ENCODE measurements around the gene MAP3K12. TPM values are rescaled to one million over a fixed set of nuclear protein-coding genes. Genes with fewer than 3 reads are reported as not detected.
"Not testable (repeated sequence)": the region's sequence is repeated elsewhere in the genome, so short reads cannot be mapped to it uniquely, and the experiment has no call there.

Gene MAP3K12
- total RNA-seq, 1 donor = 4.6 TPM

DNA sequence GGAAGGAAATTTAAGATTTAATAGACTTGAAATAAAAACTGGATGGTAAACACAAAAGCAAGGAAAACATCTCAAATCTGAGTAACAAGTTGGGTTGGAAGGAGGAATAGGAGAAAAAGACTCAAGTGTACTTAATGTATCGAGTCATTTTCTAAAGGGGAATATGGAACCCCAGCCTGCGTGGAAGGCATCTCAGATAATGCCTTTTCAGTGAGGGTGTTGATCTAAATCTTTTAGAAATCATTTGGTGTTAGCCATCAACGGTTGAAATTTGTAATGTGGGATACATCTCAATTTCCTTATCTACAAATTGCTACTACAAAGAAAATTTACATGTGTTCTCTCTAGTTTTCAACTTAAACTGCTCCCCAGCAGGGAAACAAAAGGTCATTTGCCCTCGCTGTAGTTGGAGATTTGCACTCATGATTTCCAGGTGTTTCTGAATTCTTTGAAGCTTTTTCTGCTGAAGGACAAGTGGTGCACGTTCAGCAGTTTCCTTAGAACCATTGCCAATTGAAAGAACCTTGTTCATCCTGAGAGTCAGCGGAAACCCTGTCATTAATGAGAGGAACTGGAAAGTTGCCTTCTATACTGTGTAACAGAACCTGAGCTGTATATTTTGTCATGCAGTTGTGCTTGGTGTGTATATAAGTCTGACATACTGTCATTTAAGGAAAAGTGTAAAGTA is 45.2 kb downstream of the MAP3K12 start:
- Histone ChIP-seq H3K4me3 (ENCODE audit: low read length) (no peak overlapping the region), H3K27me3 (ENCODE audit: insufficient read depth, low read length) (no peaks in the 10 kb centered on the region), H3K4me1 (ENCODE audit: insufficient read depth, low read length) (peaks cover 20% of the 10 kb centered on the region), H3K9me3 (ENCODE audit: low read depth, low read length) (no peaks in the 10 kb centered on the region)

DNA sequence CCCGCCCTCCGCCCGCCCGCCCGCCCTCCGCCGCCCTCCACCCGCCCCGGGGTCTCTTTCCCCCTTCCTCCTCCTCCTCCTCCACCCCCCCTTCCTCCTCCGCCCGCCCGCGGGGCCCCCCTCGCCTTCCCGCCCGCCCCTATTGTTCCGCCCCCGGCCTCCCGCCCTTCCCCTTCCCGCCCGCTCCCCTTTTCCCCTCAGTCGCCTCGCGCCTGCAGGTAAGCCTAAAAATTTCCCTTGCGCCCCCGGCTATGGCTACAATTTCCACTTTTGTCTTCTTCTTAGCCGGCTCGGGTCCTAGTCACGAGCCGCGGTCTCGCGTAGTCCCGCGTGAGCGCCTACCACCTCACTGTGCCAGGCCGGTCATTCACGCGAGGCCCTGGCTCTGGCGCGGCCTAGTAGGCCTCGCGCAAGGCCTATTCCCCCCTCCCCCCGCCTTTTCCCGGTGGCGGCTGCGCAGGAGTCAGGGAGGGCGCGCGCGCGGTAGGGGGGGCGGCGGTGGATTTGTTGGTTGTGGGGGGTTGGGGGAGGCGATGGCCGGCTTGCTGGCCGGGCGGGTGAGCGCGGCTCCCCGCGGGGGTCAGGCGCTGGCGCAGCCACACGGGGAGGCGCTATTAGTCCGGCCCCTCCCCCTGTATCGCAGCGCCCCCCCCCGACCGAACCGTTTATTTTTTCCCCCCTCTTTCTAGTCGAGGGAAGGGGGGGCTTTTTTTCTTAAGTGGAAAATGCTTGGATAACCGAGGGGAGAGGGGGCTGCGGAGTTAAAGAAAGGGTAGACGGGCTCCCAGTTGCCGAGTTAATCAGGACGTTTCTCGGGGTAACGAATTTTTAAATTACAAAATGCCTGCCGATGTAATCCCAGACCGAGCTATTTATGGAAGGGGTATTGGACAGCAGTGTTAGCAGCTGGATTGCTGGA is 46.8 kb downstream of the MAP3K12 start:
- Histone ChIP-seq H3K9me3 (ENCODE audit: low read depth, low read length) (no peaks in the 10 kb centered on the region), H3K4me3 (ENCODE audit: low read length) (peak overlapping the region; percentile 75), H3K27me3 (ENCODE audit: insufficient read depth, low read length) (no peaks in the 10 kb centered on the region), H3K4me1 (ENCODE audit: insufficient read depth, low read length) (peaks cover 20% of the 10 kb centered on the region)

DNA sequence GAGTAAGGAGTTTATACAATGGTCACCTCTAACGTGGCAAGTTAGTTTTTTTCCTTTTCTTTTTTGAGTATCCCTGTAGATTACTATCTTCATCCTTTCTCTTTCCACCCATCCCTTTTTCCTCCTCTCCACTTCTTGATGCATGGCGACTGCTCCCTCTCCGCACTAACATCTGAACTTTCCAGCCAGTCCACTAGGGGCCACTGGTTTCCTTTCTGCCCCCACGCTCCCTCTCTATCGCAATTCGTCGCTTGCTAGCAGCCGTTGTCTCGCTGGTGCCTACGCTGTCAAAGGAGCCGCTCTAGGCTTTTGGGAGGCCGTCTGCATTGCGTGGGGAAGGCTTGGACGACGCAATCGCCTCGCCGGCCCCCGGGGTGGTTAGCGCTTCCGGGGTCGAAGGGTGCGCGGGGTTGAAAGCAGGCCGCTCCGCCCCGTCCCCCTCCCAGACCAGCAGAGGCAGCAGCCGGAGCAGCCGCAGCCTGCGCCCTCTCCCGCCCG is 47.5 kb downstream of the MAP3K12 start, which contains the start of gene PCBP2:
PCBP2 (plus strand) TSS at position 442 of the 498 bp plus-strand sequence. CDS start 2,699 bp downstream, outside the sequence.
- Histone ChIP-seq H3K4me3 (ENCODE audit: low read length) (peak within 1 kb of the TSS; percentile 75), H3K4me1 (ENCODE audit: insufficient read depth, low read length) (peaks cover 20% of the 10 kb centered on the region), H3K9me3 (ENCODE audit: low read depth, low read length) (no peaks in the 10 kb centered on the region), H3K27me3 (ENCODE audit: insufficient read depth, low read length) (no peaks in the 10 kb centered on the region)

DNA sequence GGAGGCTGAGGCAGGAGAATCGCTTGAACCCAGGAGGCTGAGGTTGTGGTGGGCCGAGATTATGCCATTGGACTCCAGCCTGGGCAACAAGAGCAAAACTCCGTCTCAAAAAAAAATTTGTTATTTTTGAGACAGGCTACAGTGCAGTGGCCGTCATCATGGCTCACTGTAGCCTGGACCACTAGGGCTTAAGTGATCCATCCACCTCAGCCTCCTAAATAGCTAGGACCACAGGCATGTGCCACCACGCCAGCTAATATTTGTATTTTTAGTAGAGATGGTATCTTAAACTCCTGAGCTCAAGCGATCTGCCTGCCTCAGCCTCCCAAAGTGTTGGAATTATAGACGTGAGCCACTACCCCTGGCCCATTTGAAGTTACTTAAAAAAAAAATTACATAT is 48.3 kb downstream of the MAP3K12 start:
- Histone ChIP-seq H3K4me1 (ENCODE audit: insufficient read depth, low read length) (peaks cover 21% of the 10 kb centered on the region), H3K27me3 (ENCODE audit: insufficient read depth, low read length) (no peaks in the 10 kb centered on the region), H3K9me3 (ENCODE audit: low read depth, low read length) (no peaks in the 10 kb centered on the region), H3K4me3 (ENCODE audit: low read length) (no peak overlapping the region)

DNA sequence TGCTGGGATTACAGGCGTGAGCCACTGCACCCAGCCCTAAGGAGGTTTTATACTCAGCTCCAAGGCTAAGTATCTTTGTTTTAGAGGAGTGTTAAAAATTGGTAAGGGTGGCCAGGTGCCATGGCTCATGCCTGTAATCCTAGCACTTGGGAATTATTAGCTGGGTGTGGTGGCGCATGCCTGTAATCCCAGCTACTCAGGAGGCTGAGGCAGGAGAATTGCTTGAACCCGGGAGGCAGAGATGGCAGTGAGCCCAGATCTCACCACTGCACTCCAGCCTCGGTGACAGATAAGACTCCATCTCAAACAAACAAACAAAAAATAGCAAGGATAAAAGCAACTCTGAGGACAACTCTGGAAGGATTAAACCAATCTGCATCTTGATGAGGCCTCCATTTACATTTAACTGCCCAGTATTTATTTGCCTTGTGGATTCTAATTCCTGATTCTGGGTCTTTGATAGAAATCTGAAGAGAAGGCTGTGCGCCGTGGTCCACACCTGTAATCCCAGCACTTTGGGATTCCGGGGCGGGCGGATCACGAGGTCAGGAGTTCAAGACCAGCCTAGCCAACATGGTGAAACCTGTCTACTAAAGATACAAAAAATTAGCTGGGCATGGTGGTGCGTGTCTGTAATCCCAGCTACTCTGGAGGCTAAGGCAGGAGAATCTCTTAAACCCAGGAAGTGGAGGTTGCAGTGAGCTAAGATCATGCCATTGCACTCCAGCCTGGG is 54.5 kb downstream of the MAP3K12 start:
- not testable (repeated sequence) for H3K9me3 ChIP-seq (ENCODE audit: low read depth, low read length); H3K4me3 ChIP-seq (ENCODE audit: low read length); H3K27me3 ChIP-seq (ENCODE audit: insufficient read depth, low read length)
- peaks cover 45% of the 10 kb centered on the region for H3K4me1 ChIP-seq (ENCODE audit: insufficient read depth, low read length)

DNA sequence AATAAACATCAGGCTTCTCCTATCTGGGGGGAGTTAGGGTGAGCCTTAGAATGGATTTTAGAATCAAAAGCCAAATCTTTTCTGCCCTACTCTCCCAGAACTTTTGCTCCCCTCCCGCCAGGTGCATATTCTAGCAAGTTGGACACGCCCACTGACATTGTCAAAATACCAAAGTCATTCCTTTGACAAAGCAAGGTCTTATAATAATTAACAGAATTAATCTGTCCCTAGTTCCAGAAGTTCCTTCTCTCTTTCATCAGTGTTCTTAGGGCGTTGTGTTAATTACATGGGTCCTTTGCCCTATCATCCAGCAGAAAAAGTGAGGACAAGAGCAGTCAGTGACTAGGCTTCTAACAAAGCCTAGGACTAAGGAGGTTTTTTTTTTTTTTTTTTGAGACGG is 55.3 kb downstream of the MAP3K12 start:
- Histone ChIP-seq H3K27me3 (ENCODE audit: insufficient read depth, low read length) (no peaks in the 10 kb centered on the region), H3K4me3 (ENCODE audit: low read length) (no peak overlapping the region), H3K4me1 (ENCODE audit: insufficient read depth, low read length) (peaks cover 45% of the 10 kb centered on the region), H3K9me3 (ENCODE audit: low read depth, low read length) (no peaks in the 10 kb centered on the region)

DNA sequence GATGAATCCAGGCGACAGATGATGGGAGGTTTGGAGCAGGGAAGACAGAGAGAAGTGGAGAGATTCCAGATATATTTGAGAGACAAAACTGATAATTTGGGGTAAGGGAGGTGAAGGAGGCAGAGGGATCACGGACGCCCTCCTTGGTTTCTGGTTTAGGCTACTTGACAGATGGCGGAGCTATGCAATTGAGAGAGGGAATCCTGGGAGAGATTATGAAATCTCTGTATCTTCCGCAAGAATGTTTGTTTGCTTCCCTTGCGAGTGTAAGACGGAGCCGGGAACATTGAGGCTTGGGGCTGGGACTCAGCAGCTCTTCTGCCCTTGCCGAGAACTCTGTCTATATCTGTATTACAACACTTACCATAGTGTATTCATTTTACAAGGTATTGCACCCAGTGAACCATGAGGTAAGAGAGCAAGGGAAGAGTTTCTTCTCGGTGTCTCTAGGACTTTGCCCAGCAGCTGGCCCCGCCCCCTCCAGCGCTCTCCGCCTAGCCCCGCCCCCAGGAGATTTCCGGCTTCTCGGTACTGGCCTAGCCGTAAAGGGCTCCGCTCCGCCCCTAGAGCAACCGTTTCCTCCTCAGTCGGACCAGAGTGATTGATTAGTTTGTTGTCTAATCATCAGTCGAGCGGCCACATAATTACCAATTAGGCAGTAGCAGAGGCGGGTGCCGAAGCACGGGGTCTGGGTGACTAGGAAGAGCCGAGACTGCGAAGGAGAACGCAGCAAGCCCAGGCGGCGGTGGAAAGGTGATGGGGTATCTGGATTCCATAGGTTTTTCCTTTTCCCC is 58.0 kb downstream of the MAP3K12 start, which contains the start of gene PRR13:
PRR13 (plus strand) TSS at position 695 of the 794 bp plus-strand sequence. CDS start 981 bp downstream, outside the sequence.
- Histone ChIP-seq H3K9me3 (ENCODE audit: low read depth, low read length) (no peaks in the 10 kb centered on the region), H3K4me1 (ENCODE audit: insufficient read depth, low read length) (peaks cover 45% of the 10 kb centered on the region), H3K27me3 (ENCODE audit: insufficient read depth, low read length) (no peaks in the 10 kb centered on the region), H3K4me3 (ENCODE audit: low read length) (peak within 1 kb of the TSS; percentile 99)

DNA sequence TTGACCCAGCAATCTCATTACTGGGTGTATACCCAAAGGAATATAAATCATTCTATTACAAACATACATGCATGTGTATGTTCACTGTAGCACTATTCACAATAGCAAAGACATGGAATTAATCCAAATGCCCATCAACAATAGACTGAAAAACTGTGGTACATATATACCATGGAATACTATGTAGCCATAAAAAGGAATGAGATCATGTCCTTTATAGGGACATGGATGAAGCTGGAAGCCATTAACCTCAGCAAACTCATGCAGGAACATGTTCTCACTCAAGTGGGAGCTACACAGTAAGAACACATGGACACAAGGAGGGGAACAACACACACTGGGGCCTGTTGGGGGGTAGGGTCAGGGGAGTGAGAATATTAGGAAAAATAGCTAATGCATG is 59.7 kb downstream of the MAP3K12 start:
- H3K4me1 ChIP-seq (ENCODE audit: insufficient read depth, low read length) = peaks cover 30% of the 10 kb centered on the region
- H3K9me3 ChIP-seq (ENCODE audit: low read depth, low read length); H3K27me3 ChIP-seq (ENCODE audit: insufficient read depth, low read length); H3K4me3 ChIP-seq (ENCODE audit: low read length): not testable (repeated sequence)

DNA sequence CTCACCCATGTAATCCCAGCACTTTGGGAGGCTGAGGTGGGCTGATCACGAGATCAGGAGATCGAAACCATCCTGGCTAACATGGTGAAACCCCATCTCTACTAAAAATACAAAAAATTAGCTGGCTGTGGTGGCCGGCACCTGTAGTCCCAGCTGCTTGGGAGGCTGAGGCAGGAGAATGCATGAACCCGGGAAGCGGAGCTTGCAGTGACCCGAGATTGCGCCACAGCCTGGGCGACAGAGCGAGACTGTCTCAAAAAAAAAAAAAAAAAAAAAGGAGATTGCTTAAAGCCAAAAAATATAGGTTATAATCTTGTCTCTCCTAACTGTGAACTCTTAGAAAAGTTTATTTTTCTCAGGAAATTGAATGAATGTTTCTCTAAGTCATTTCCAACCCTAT is 63.9 kb downstream of the MAP3K12 start:
- not testable (repeated sequence) for H3K27me3 ChIP-seq (ENCODE audit: insufficient read depth, low read length); H3K4me3 ChIP-seq (ENCODE audit: low read length); H3K9me3 ChIP-seq (ENCODE audit: low read depth, low read length); H3K4me1 ChIP-seq (ENCODE audit: insufficient read depth, low read length)

DNA sequence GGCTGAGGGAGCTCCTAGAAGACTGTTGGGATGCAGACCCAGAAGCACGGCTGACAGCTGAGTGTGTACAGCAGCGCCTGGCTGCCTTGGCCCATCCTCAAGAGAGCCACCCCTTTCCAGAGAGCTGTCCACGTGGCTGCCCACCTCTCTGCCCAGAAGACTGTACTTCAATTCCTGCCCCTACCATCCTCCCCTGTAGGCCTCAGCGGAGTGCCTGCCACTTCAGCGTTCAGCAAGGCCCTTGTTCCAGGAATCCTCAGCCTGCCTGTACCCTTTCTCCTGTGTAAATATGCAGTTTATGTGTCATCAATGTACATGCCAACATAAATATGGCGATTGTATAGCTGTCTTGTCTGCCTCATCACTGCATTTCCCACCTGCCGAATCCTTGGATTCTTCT is 68.1 kb downstream of the MAP3K12 start:
- no peaks in the 10 kb centered on the region for H3K4me1 ChIP-seq (ENCODE audit: insufficient read depth, low read length)
- H3K4me3 ChIP-seq (ENCODE audit: low read length) = no peak overlapping the region
- H3K9me3 ChIP-seq (ENCODE audit: low read depth, low read length) = no peaks in the 10 kb centered on the region
- no peaks in the 10 kb centered on the region for H3K27me3 ChIP-seq (ENCODE audit: insufficient read depth, low read length)

DNA sequence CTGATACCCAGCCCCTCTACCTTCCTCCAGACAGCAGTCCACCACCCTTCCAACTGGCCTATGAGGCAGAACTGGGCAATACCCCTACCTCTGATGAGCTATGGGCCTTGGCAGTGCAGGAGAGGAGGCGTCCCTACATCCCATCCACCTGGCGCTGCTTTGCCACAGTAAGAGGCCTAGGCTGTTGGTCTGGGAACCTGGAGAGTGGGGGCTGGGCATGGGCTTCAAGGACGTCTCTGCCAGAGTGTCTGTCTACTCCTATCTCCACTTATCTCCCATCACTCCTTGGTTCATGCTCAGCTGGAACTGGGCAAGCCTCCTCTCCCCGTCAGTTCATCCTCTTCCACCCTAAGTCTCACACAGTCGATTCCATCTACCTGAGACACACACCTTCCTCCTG is 69.1 kb downstream of the MAP3K12 start:
- no peak overlapping the region for H3K4me3 ChIP-seq (ENCODE audit: low read length)
- no peaks in the 10 kb centered on the region for H3K27me3 ChIP-seq (ENCODE audit: insufficient read depth, low read length)
- H3K9me3 ChIP-seq (ENCODE audit: low read depth, low read length) = no peaks in the 10 kb centered on the region
- H3K4me1 ChIP-seq (ENCODE audit: insufficient read depth, low read length) = no peaks in the 10 kb centered on the region

Measured in mononuclear cell (primary cell).